ENCODE measurements around the gene DIP2B. TPM values are rescaled to one million over a fixed set of nuclear protein-coding genes. Genes with fewer than 3 reads are reported as not detected.
"Not testable (repeated sequence)": the region's sequence is repeated elsewhere in the genome, so short reads cannot be mapped to it uniquely, and the experiment has no call there.

The DIP2B gene
- total RNA-seq, 2 donors from 2014 or later, result 22.8 to 31.0 TPM

DNA sequence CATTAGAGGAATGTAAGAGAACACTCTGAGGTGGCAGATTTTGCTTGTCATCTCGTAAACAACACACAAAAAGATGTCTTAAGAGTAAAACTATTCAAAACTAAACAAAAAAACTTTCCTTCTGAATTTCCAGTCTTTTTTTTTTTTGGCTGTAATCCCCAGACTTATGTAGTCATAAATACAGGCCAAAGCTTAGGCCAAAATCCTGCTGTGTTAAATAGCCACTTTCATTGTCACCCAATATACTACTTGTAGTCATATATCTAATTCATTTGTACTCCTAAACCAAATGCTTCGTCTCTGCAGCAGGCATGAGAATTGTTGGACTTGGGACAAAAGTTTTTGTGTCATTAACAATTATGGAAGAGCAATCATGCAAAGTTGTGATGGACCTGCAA is 155.6 kb downstream of the DIP2B start:
- no peak for ATAC-seq
- Mint-ChIP-seq H3K27me3 (no peaks in the 10 kb centered on the region), H3K27ac (no peak overlapping the region), H3K36me3 (ENCODE audit: low read depth) (peaks cover 2% of the 10 kb centered on the region), H3K4me1 (no peaks in the 10 kb centered on the region), H3K4me3 (no peak overlapping the region)
- H3K9me3 ChIP-seq (ENCODE audit: control insufficient read depth, low read length, poor library complexity, severe bottlenecking), result no peaks in the 10 kb centered on the region
- DNase-seq, result no peak

DNA sequence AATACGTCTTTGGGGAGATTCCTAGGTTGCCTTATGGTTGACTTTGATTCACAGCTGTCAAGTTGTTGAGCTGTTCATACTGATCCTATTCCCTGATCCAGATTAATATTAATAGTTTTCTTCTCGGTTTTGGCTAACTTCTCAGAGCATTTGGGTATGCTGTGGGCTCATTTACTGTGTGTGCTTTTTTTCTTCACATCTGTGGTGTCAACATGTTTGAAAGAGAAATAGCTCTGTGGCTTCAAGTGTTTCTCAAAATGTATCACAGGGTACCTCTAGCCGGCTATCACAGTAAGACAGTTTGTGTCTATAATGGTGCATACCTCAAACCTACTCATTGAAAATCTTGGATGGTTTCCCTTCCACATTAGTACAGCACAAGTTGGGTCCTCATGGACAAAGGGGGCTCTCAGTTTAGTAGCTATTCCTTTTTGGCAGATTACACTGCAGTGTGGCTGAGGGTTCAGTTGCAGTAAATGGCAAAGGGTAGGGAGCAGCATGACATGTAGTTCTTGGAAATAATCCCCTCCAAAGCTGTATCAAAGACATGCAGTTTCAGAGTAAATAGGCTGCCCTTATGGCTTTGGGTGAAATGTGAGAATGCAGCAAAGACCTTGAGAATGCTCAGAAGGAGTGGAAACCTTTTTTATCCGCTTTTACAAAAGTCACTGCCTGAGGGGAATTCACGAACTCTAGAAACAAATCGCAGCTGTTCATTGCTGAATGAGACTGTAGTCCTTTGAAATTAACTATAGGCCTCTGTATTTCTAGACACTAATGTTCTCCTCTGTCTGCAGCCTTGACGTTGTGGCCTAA is 156.7 kb downstream of the DIP2B start:
- DNase-seq (no peak), ATAC-seq (no peak)
- Mint-ChIP-seq H3K27me3 (no peaks in the 10 kb centered on the region), H3K36me3 (ENCODE audit: low read depth) (peaks cover 2% of the 10 kb centered on the region), H3K4me1 (no peaks in the 10 kb centered on the region), H3K27ac (no peak overlapping the region), H3K4me3 (no peak overlapping the region)
- H3K9me3 ChIP-seq (ENCODE audit: control insufficient read depth, low read length, poor library complexity, severe bottlenecking), result no peaks in the 10 kb centered on the region

DNA sequence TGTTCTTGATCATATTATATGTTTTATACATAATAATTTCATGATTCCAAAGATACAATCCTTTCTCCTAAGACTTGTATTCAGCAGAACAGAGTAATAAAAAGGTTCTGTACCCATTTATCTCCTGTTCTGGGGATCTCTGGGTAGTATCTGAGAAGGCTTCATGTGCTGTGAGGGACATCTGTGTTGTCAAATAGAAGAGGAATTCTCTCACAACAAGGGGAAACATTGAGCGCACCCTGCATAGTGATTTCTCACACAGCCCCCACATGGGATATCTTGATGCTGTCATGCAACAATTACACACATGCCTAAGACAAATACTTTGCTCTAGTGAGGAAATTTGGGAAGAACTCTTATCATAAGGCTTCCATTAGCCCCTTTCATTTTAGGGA is 157.3 kb downstream of the DIP2B start:
- H3K9me3 ChIP-seq (ENCODE audit: control insufficient read depth, low read length, poor library complexity, severe bottlenecking), result no peaks in the 10 kb centered on the region
- no peaks in the 10 kb centered on the region for H3K27me3 Mint-ChIP-seq
- no peaks in the 10 kb centered on the region for H3K4me1 Mint-ChIP-seq
- no peak for DNase-seq
- H3K4me3 Mint-ChIP-seq, result no peak overlapping the region
- ATAC-seq, result no peak
- H3K36me3 Mint-ChIP-seq (ENCODE audit: low read depth), result peaks cover 2% of the 10 kb centered on the region
- no peak overlapping the region for H3K27ac Mint-ChIP-seq

DNA sequence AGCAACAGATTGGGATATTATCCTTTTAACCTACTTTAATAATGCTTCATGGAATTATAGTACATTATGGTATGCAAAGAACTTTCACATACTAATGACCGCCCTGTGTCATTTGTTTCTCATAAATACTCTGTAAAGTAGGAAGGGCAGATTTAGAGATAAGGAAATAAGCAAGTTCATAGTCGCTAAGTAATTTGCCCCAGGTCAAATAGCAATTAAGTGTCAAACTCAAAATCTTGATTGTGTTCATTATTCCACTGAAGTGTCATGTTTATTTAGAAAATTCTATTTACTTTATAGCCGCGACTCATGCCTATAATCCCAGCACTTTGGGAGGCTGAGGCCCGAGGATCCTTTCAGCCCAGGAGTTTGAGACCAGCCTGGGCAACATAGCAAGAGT is 160.4 kb downstream of the DIP2B start:
- Mint-ChIP-seq H3K36me3 (ENCODE audit: low read depth) (peaks cover 5% of the 10 kb centered on the region), H3K27ac (no peak overlapping the region), H3K4me3 (no peak overlapping the region), H3K27me3 (no peaks in the 10 kb centered on the region), H3K4me1 (peaks cover 4% of the 10 kb centered on the region)
- DNase-seq (no peak), ATAC-seq (no peak)
- H3K9me3 ChIP-seq (ENCODE audit: control insufficient read depth, low read length, poor library complexity, severe bottlenecking), result no peaks in the 10 kb centered on the region

DNA sequence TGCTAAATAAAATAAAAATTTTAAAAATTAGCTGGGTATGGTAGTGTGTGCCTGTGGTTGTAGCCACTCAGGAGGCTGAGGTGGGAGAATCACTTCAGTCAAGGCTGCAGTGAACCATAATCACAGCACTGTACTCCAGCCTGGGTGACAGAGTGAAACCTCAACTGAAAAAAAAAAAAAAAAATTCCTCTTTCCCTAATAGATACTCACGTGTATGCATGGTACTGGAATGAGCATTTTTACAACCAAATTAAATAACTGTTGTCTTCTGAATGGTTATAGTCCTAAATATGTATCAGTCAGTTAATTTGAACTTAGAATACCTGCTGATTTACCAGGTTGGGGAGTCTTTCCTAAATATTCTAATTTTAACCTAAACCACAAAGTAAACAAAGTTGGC is 160.8 kb downstream of the DIP2B start:
- no peaks in the 10 kb centered on the region for H3K9me3 ChIP-seq (ENCODE audit: control insufficient read depth, low read length, poor library complexity, severe bottlenecking)
- no peak overlapping the region for H3K27ac Mint-ChIP-seq
- no peaks in the 10 kb centered on the region for H3K27me3 Mint-ChIP-seq
- DNase-seq (no peak), ATAC-seq (no peak)
- peaks cover 6% of the 10 kb centered on the region for H3K36me3 Mint-ChIP-seq (ENCODE audit: low read depth)
- H3K4me1 Mint-ChIP-seq, result peaks cover 4% of the 10 kb centered on the region
- H3K4me3 Mint-ChIP-seq, result no peak overlapping the region

DNA sequence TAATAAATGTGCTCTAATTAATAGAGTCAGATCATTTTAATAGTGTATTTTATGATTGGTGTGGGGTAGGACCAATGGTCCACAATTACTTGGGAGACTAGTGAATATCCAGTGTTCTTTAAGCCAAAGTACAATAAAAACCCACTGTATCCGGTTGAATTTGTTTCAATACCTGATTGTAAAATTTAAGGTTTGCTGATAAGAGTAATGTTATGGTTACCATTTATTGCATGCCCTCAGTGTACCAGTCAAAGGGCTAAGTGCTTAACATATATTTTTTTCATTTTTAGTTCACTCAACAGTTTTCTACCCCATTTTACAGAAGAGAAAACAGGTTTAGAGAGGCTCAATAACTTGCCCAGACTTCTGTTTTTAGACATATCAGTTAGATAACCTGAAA is 161.2 kb downstream of the DIP2B start:
- Mint-ChIP-seq H3K27me3 (no peaks in the 10 kb centered on the region), H3K36me3 (ENCODE audit: low read depth) (peaks cover 6% of the 10 kb centered on the region), H3K4me3 (no peak overlapping the region), H3K27ac (no peak overlapping the region), H3K4me1 (peaks cover 4% of the 10 kb centered on the region)
- ATAC-seq (no peak), DNase-seq (no peak)
- H3K9me3 ChIP-seq (ENCODE audit: control insufficient read depth, low read length, poor library complexity, severe bottlenecking), result no peaks in the 10 kb centered on the region

DNA sequence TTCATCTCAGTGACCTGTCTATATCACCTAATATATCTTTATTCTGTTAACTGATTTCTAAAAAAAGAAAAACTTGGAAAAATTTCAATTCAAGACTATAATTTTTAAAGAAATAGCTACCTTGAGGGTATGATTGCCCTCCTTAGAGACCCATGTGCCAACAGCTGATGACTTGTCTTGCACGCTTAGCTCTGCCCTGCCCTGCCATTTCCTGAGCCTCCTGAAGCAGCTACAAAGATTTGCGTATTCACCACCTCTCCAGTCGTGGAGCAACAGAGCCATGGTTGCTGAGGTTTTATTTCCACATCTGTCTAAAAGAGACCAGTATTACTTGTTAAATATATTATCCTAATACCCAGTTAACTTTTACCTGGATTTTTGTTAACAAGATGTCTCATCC is 167.4 kb downstream of the DIP2B start:
- ATAC-seq, result no peak
- H3K27ac Mint-ChIP-seq, result no peak overlapping the region
- DNase-seq, result no peak
- peaks cover 7% of the 10 kb centered on the region for H3K36me3 Mint-ChIP-seq (ENCODE audit: low read depth)
- peaks cover 8% of the 10 kb centered on the region for H3K4me1 Mint-ChIP-seq
- H3K9me3 ChIP-seq (ENCODE audit: control insufficient read depth, low read length, poor library complexity, severe bottlenecking), result no peaks in the 10 kb centered on the region
- H3K27me3 Mint-ChIP-seq, result no peaks in the 10 kb centered on the region
- H3K4me3 Mint-ChIP-seq, result no peak overlapping the region

DNA sequence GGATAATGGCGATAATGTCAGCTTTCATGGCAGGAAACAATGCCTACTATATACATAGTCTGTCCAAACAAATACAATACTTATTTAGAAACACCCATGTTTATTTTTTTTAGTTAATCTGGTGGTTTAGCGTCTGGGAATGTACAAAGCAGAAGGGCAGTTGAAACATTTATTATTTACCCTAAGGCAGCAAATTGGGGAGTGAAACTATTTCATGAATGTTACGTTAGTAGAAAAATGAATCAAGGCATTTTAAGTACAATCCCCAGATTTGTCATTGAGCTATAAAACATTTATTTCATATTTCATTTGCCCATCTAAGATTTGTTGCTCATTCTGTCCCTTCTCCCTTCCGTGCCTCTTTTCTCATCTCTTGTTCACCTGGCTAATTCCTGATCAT is 172.0 kb downstream of the DIP2B start:
- no peaks in the 10 kb centered on the region for H3K9me3 ChIP-seq (ENCODE audit: control insufficient read depth, low read length, poor library complexity, severe bottlenecking)
- Mint-ChIP-seq H3K27me3 (no peaks in the 10 kb centered on the region), H3K27ac (no peak overlapping the region), H3K4me3 (no peak overlapping the region), H3K36me3 (ENCODE audit: low read depth) (peaks cover 4% of the 10 kb centered on the region), H3K4me1 (peaks cover 4% of the 10 kb centered on the region)
- no peak for DNase-seq
- ATAC-seq, result no peak

DNA sequence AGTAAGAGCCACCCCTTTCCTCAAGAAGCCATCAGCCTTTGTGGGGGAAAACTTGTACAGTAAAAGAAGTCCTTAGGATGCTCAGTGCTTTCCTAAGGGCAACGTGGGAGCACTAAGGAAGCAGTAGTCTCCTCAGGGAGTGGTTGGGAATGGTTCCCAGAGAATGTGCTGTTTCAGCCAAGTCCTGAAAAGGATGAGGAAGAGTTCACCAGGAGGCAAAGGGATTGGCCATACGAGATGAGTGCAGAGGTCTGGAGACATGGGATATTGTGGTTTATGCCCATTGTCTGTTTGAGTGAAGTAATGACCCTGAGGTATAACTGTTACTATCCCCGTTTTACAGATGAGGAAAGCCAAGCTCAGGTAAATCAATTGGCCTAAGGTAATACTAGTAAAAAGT is 173.1 kb downstream of the DIP2B start:
- Mint-ChIP-seq H3K36me3 (ENCODE audit: low read depth) (peaks cover 4% of the 10 kb centered on the region), H3K4me1 (peaks cover 2% of the 10 kb centered on the region), H3K4me3 (no peak overlapping the region), H3K27ac (no peak overlapping the region), H3K27me3 (no peaks in the 10 kb centered on the region)
- no peak for DNase-seq
- ATAC-seq, result no peak
- H3K9me3 ChIP-seq (ENCODE audit: control insufficient read depth, low read length, poor library complexity, severe bottlenecking), result no peaks in the 10 kb centered on the region

DNA sequence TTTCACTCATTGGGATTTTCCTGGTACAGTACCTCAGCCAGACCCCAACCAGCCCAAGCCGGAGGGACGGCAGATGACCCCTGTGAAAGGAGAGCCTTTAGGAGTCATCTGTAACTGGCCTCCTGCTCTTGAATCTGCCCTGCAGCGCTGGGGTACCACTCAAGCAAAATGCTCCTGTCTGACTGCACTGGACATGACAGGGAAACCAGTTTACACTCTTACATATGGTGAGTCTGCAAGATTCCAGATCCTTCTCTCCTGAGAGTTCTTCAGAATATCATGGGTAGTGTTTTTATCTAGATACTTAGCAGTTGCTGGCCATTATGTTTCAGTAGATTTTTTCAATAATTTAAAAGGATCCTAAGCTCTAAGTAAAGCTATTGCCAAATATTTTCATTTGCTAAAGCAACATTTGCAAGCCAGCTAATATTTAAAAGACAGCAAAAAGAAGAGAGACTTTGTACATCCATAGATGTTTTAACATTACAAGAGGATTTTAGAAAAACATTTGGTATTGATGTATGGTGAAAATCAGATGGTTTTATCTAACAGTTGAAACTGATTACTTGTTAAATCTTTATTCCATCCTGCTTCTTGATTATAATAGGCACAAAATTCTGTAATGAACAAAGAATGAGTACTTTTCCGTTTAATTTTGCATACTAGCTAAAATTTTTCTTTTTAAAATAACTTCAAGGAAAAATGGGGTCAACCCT is 174.0 kb downstream of the DIP2B start:
- H3K36me3 Mint-ChIP-seq (ENCODE audit: low read depth), result peaks cover 4% of the 10 kb centered on the region
- ATAC-seq (no peak), DNase-seq (no peak)
- no peak overlapping the region for H3K27ac Mint-ChIP-seq
- peaks cover 2% of the 10 kb centered on the region for H3K4me1 Mint-ChIP-seq
- H3K4me3 Mint-ChIP-seq, result no peak overlapping the region
- no peaks in the 10 kb centered on the region for H3K9me3 ChIP-seq (ENCODE audit: control insufficient read depth, low read length, poor library complexity, severe bottlenecking)
- H3K27me3 Mint-ChIP-seq, result no peaks in the 10 kb centered on the region

DNA sequence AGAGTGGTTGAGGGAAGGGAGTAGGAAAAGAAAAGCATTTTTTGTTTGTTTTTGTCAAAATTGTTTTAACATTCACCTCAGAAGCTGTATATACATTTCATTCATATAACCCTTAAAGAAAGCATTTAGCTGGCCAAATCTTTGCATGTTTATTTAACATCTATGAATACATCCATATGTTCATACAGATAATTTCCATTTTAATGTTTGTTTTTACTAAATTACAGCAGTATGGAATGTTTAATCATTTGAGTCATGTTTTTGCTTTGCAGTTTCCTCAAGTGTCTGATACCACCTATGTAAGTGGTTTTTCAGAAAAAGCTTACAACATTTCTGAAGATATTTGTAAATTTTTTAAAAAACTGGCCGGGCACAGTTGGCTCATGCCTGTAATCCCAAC is 174.8 kb downstream of the DIP2B start:
- Mint-ChIP-seq H3K27me3 (no peaks in the 10 kb centered on the region), H3K4me1 (peaks cover 2% of the 10 kb centered on the region), H3K36me3 (ENCODE audit: low read depth) (peaks cover 2% of the 10 kb centered on the region), H3K4me3 (no peak overlapping the region), H3K27ac (no peak overlapping the region)
- DNase-seq (no peak), ATAC-seq (no peak)
- H3K9me3 ChIP-seq (ENCODE audit: control insufficient read depth, low read length, poor library complexity, severe bottlenecking), result no peaks in the 10 kb centered on the region

DNA sequence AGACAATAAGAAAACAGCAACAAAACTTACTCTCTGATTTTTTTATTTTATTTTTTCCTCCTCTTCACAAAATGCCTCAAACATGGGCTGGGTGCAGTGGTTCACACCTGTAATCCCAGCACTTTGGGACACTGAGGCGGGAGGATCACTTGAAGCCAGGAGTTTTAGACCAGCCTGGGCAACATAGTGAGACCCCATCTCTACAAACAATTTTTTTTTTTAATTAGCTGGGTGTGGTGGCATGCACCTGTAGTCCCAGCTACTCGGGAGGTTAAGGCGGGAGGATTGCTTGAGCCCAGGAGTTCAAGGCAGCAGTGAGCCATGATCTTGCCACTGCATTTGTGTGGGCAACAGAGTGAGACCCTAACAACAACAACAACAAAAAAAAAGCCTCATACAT is 176.3 kb downstream of the DIP2B start:
- H3K27ac Mint-ChIP-seq; H3K9me3 ChIP-seq (ENCODE audit: control insufficient read depth, low read length, poor library complexity, severe bottlenecking); H3K36me3 Mint-ChIP-seq (ENCODE audit: low read depth); DNase-seq; H3K4me3 Mint-ChIP-seq; H3K27me3 Mint-ChIP-seq; ATAC-seq; H3K4me1 Mint-ChIP-seq: not testable (repeated sequence)

DNA sequence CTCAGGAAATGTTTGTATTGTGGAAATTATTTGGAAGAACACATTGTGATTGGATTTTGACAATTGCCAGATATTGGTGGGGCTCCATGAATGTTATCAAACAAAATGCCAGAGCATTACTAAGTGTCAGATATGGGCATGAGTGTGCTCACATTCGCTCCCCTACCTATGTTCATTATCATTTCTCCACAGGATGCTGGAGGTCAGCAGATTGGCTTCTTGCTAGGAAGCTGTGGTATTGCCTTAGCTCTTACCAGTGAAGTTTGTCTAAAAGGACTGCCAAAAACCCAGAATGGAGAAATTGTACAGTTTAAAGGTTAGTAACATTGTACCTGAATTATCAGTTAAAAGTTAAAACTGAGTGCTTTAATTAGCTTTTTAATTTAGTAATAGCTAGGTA is 180.9 kb downstream of the DIP2B start:
- no peaks in the 10 kb centered on the region for H3K9me3 ChIP-seq (ENCODE audit: control insufficient read depth, low read length, poor library complexity, severe bottlenecking)
- H3K4me3 Mint-ChIP-seq, result no peak overlapping the region
- peaks cover 7% of the 10 kb centered on the region for H3K4me1 Mint-ChIP-seq
- DNase-seq (no peak), ATAC-seq (no peak)
- H3K36me3 Mint-ChIP-seq (ENCODE audit: low read depth), result peaks cover 12% of the 10 kb centered on the region
- H3K27me3 Mint-ChIP-seq, result no peaks in the 10 kb centered on the region
- H3K27ac Mint-ChIP-seq, result peak overlapping the region; percentile 54

DNA sequence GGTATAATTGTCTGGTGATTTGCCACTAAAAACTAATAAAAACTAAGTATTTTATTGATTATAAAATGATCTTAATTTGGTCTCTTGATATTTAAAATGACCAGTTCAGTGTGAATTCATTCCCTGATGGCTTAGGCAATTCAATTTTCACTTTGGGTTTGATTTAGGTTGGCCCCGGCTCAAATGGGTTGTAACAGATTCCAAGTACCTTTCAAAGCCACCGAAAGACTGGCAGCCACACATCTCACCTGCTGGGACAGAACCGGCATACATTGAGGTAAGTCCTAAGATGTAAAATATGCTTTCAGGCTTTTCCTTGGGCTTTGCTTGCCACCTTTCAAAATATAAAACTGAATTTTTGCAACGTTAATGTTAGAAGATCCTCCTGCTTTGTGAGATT is 181.6 kb downstream of the DIP2B start:
- peaks cover 12% of the 10 kb centered on the region for H3K36me3 Mint-ChIP-seq (ENCODE audit: low read depth)
- no peaks in the 10 kb centered on the region for H3K9me3 ChIP-seq (ENCODE audit: control insufficient read depth, low read length, poor library complexity, severe bottlenecking)
- DNase-seq, result no peak
- ATAC-seq, result no peak
- peaks cover 7% of the 10 kb centered on the region for H3K4me1 Mint-ChIP-seq
- no peaks in the 10 kb centered on the region for H3K27me3 Mint-ChIP-seq
- H3K27ac Mint-ChIP-seq, result no peak overlapping the region
- no peak overlapping the region for H3K4me3 Mint-ChIP-seq
